Measurements from ENCODE around the gene DNPEP.
"Not testable (repeated sequence)": the region's sequence is repeated elsewhere in the genome, so short reads cannot be mapped to it uniquely, and the experiment has no call there.

Gene DNPEP

DNA sequence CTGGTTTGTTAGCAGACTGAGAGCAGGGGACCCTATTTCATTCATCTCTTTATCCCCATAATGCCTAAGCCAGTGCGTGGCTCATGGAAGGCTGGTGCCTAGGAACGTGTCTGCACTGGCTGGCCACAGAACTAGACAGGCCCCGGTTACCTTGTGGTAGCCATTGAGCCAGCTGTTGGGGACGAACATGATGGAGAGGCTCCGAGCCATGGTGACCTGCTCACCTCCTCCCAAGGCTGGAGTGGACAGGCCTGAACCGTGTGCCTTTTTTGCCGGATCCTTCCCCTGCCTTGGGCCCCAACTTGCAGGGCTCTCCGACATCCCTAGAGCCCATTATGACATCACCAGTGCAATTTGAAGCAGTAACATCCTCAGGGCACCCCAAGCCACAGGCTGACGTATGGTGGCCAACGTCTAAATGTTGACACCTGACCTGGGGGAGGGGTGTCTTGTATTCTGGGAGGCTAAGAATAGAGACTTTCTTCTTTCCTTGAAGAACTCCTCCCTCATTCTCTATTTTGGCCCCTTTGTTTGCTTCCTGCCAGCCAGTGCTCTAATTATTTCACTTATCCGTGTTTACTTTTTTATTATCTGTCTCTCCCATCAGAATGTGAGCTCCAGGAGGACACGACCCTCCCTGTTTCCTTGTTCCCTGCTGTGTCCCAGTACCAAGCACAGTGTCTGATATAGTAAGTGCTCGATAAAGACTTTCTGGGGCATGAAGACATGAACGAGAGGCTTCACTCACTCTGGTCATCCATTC lies 12.2 kb upstream of the DNPEP start:
- no peak for DNase-seq

GRCh38 chr2:219398721-219399363 lies 11.1 kb upstream of the DNPEP start:
- DNase-seq = no peak

DNA sequence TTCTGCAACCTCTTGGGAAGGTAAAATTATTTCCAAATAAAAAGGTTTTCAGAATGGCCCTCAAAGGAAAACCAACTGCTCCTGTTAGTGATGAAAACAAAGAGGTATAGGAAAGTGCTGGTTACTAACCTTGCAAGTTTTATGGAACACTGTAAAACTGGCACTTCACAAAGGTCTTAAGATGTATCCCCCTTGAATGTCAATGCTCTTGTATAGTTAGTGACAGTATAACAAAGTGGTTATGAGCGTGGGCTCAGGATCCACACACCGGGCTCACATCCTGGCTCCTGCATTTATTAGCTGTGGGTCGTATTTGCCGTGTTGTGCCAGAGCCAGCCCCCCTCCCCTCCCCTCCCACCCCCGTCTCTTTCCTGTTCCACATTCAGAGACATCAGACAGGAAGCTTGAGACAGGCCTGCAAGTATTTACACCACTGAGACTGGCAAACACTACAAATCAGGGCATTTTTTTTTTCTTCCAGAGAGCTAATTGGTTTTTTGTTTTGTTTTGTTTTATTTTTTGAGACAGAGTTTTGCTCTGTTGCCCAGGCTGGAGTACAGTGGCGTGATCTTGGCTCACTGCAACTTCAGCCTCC lies 9.2 kb upstream of the DNPEP start:
- no peak for DNase-seq

GRCh38 chr2:219395609-219396008 lies 7.9 kb upstream of the DNPEP start:
- DNase-seq = no peak

GRCh38 chr2:219395056-219395455 lies 7.3 kb upstream of the DNPEP start:
- DNase-seq = not testable (repeated sequence)

- DNase-seq = no peak
These were observed 5.0 kb upstream of the DNPEP start for GRCh38 chr2:219392754-219393153.

DNA sequence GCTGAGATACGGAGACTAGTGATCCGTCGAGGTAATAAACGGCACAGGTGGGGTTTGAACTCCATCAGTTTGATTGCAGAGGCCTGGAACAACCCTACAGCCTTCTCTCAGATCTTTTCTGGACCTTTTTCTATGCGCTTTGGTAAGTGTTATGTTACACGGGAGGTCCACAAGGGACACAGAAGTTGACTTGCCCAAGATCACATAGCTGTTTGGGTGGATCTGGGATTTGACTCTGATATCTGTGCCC lies 1.1 kb upstream of the DNPEP start:
- DNase-seq = no peak

DNA sequence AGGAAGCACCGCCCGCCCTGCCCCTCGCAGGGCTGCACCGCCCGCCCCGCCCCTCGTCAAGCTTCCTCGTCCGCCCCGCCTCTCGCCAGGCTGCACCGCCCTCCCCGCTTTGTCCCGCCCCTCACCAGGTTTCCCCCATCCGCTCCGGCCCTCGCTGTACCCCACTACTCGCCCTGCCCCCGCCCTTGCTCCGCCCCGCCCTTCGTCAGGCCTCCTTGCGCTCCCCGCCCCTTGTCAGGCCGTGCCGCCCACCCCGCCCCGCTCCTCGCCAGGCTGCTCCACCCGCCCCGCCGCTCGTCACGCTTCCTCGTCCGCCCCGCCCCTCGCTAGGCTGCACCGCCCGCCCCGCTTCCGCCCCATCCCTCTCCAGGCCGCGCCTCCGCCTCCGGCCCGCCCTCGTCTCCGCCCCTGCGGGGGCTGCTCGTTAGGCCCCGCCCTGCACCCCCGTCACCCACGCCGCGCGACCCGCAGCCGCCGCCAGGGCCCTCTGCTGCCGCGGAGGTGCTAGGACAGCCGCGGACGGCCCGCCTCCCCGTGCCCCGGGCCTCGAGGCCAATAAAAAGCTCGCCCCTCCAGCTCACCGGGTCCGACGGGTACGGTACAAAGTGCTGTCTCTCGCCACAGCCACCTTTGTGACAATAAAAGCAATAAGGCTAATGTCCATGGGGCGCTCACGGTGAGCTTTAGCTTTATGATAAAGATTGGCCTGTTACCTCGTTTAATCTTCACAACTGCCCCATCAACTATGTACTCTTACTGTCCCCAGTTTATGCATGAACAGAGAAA lies 602 bp upstream of the DNPEP start:
- peak; percentile 98 for DNase-seq

- DNase-seq = peak; percentile 8
These were observed 1.0 kb downstream of the DNPEP start for GRCh38 chr2:219386532-219387280.

- DNase-seq = no peak
These were observed 1.7 kb downstream of the DNPEP start for GRCh38 chr2:219385958-219386520.

- no peak for DNase-seq
These were observed 2.9 kb downstream of the DNPEP start for GRCh38 chr2:219384859-219385258.

- DNase-seq = no peak
These were observed 3.5 kb downstream of the DNPEP start for GRCh38 chr2:219384083-219384713.

DNA sequence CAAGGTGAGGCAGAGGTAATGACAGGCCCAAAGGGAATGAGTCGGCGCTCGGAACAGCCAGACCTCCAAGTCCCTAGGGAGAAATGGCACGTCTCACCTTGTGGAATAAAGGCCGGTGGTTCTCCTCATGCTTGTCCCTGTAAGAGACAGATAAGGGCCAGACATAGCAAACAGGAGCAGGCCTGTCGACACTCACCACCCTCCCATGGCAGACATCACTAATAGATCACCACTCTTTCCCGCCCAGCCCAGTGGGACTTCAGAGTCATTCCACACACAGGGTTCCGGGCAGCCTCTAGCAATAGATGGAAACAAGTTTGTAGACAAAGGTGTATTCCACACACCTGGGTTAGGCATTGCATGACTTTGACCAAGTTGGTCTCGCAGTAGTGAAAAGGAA lies 6.3 kb downstream of the DNPEP start:
- DNase-seq = no peak

- no peak for DNase-seq
These were observed 6.8 kb downstream of the DNPEP start for GRCh38 chr2:219380926-219381325.

GRCh38 chr2:219378163-219378851 lies 9.4 kb downstream of the DNPEP start:
- DNase-seq = no peak

DNA sequence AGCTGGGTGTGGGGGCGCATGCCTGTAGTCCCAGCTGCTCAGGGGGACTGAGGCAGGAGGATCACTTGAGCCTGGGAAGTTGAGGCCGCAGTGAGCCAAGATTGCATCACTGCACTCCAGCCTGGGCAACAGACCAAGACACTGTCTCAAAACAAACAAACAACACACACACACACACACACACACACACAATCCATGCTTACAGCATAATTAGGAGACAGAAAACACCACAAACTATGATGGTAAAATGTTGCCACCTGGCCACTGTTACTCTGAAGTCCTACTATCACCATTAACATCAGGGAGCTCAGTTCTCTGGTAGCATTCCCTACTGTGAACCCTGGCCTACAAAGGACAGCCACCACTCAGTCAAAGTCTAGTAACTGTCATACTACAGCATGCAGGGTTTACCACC lies 18.3 kb downstream of the DNPEP start:
- DNase-seq = no peak

- no peak for DNase-seq
These were observed 19.0 kb downstream of the DNPEP start for GRCh38 chr2:219368690-219369191.

DNA sequence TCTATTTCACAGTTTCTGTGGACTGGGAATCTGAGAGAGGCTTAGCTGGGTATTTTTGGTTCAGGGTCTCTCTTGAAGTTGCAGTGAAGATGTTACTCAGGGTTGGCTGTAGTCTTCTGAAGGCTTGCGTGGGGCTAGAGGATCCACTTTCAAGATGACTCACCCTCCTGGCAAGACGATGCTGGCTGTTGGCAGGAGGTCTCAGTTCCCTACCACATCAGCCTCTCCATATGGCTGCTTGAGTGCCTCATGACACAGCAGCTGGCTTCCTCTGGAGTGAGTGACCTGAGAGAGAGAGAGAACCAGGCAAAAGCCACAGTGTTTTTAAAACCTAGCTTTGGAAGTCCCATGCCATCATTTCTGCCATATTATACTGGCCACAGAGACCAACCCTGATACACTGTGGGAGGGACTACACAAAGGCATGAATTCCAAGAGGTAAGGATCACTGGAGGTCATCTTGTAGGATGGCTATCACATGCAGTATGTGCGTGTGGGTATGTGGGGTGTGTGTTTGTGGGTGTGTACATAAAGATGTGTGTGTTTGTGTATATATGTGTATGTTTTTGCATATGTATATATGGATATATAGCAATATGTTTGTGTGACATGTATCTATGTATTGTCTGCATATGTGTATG lies 25.1 kb downstream of the DNPEP start:
- DNase-seq = peak; percentile 58

GRCh38 chr2:219362072-219362471 lies 25.6 kb downstream of the DNPEP start:
- no peak for DNase-seq

DNA sequence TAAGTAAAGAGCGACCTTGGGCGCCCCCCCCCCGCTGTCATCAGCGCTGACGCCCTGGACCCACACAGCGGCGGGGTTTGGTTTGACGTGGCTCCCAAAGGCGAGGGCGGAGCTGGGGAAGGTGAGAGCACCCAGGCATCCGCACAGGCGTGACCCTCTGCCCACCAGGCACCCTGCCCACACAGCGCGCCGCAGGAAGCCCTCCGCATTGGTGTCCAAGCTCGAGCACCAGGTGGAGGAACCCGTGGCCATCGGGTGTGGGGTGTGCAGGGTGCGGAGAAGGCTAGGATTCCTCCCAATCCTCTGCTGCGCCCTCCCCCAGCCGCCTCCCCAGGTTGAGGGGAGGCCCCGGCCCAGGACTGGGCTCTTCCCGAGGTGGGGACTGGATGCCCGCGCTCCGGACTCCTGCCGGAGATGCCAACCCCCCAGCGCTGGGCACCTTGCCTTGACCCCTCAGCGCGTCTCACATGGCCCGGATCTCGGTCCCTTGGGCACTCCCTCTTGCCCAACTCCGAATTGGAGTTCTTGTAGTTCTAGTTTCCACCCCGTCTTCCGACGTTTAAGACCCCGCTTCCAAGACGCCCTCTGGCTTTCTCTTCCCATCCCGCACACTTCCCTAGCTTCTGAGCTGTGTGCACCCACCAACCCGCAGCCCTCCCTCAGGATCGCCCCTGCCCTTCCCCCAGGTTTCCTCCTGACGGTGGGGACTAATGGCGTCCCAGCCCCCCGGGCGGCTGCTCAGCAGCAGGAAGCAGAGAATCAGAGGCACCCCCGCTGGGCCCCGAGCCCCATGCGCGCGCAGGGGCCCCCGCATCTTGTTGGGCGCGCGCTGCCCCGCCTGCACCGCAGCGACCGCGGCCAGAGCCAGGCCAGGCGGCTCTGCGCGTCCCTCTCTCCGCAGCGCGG lies 29.3 kb downstream of the DNPEP start:
- DNase-seq = peak; percentile 17
